K562 (cell line): ENCODE data around the gene C11orf86. TPM values are rescaled to one million over a fixed set of nuclear protein-coding genes. Genes with fewer than 3 reads are reported as not detected.

Experiments used
- ATF1 ChIP-seq, 2 experiments: fragments of 450-650 bp in 1 of 2; IDR thresholded peaks; 2 replicates each; pipeline ENCODE4 v1.6.1; 2016; ENCODE audit warnings: missing compliant biosample characterization in 1 of 2, missing genetic modification characterization in 1 of 2
- NBN ChIP-seq: fragments of 450-650 bp; IDR thresholded peaks from 2 replicates; pipeline ENCODE4 v1.6.1; 2016; ENCODE audit warnings: low read depth, mild to moderate bottlenecking
- SFPQ ChIP-seq: fragments of 200-400 bp; formaldehyde crosslinking; IDR thresholded peaks from 2 replicates; pipeline ENCODE4 v1.6.1; 2017; ENCODE audit warnings: mild to moderate bottlenecking, low read depth, low read length, moderate library complexity
- THRAP3 ChIP-seq: fragments of 450-650 bp; IDR thresholded peaks from 2 replicates; pipeline ENCODE4 v1.6.1; 2016; ENCODE audit warnings: mild to moderate bottlenecking, inconsistent platforms, borderline replicate concordance
- XRCC5 ChIP-seq: fragments of 200-400 bp; formaldehyde crosslinking; IDR thresholded peaks from 2 replicates; pipeline ENCODE4 v1.6.1; 2017; ENCODE audit warnings: low read depth, mild to moderate bottlenecking, low read length
- YBX1 ChIP-seq: fragments of 450-650 bp; IDR thresholded peaks from 2 replicates; pipeline ENCODE4 v1.7.1; 2016; ENCODE audit warnings: mild to moderate bottlenecking
- ZBTB7A ChIP-seq: IDR thresholded peaks from 2 replicates; pipeline ENCODE4 v1.6.1; 2011; ENCODE audit warnings: low read depth, mild to moderate bottlenecking, low read length, moderate library complexity, borderline replicate concordance; ENCODE audit not compliant: control insufficient read depth
- ZBTB9 ChIP-seq: fragments of 450-650 bp; formaldehyde crosslinking; IDR thresholded peaks from 2 replicates; pipeline ENCODE4 v1.4.0; 2020; ENCODE audit warnings: mild to moderate bottlenecking, moderate library complexity
- ZKSCAN1 ChIP-seq: fragments of 150-350 bp; IDR thresholded peaks from 2 replicates; pipeline ENCODE4 v1.6.1; 2016; ENCODE audit warnings: low read depth, low read length
- polyA plus RNA-seq, 8 experiments: library from polyadenylated mRNA; depleted of rRNA in 4 of 8; stranded (reverse) in 5 of 8; unstranded in 3 of 8; fragments of >200 nt; fragmentation: Nextera tagmentation in 2 of 8; fragmentation: Illumina TruSeq in 1 of 8; extraction: Ambion mirVana in 2 of 8; extraction: Trizol in 1 of 8; gene quantifications; 2 replicates each; pipeline versions ENCODE4 v1.2.1 to v1.2.3, GENCODE V29; 2011 to 2014; ENCODE audit warnings: inconsistent platforms in 1 of 8, missing spikeins in 1 of 8
- total RNA-seq, 7 experiments: library from RNA; depleted of rRNA in 6 of 7; stranded (reverse); fragments of >200 nt in 6 of 7; fragmentation: Illumina TruSeq in 2 of 7; extraction: Trizol in 2 of 7; gene quantifications; 2 replicates each; pipeline versions ENCODE4 v1.2.1 to v1.2.3, GENCODE V29; 2011 to 2021; ENCODE audit warnings: low replicate concordance in 1 of 7
- TF ChIP-seq, protein P1 (sequence below), 2 experiments: fragments of 450-650 bp; IDR thresholded peaks; 2 replicates each; pipeline ENCODE4 v1.6.1; 2016; ENCODE audit warnings: mild to moderate bottlenecking in 2 of 2, borderline replicate concordance in 1 of 2, low read depth in 1 of 2, moderate library complexity in 1 of 2
- TF ChIP-seq, protein P2 (sequence below), 3 experiments: IDR thresholded peaks in 2 of 3; conservative IDR thresholded peaks in 1 of 3; 2 replicates each; pipeline ENCODE4 v1.5.1; 2011 to 2012; ENCODE audit warnings: low read length in 3 of 3, mild to moderate bottlenecking in 3 of 3, control low read depth in 2 of 3, improper control_type of control experiment in 1 of 3, inconsistent platforms in 1 of 3, low read depth in 1 of 3, mixed read lengths in 1 of 3, moderate library complexity in 1 of 3; ENCODE audit not compliant: insufficient read depth in 2 of 3

C11orf86 gene
- total and polyA plus RNA-seq, 9 of the 15 experiments (the other 6 are each of a cell fraction or from before 2014, with no cell fraction given) = not detected

GRCh38 chr11:66981976-66982578, 7.0 kb downstream of the C11orf86 start (continued):
- TF ChIP-seq NBN (0 out of 2 replicates have a peak, but pooled peaks have one; percentile 52), XRCC5 (no peak), ATF1 (CRISPR knock-in tag; IDR thresholded peaks at IDR 0.05) (no peak), ATF1 (tag; IDR thresholded peaks at IDR 0.05) (0 out of 2 replicates have a peak, but pooled peaks have one; percentile 20), YBX1 (no peak), ZBTB9 (CRISPR knock-in tag) (no peak), ZBTB7A (no peak), ZKSCAN1 (no peak), SFPQ (no peak), THRAP3 (no peak)
- TF ChIP-seq, protein P1, sequence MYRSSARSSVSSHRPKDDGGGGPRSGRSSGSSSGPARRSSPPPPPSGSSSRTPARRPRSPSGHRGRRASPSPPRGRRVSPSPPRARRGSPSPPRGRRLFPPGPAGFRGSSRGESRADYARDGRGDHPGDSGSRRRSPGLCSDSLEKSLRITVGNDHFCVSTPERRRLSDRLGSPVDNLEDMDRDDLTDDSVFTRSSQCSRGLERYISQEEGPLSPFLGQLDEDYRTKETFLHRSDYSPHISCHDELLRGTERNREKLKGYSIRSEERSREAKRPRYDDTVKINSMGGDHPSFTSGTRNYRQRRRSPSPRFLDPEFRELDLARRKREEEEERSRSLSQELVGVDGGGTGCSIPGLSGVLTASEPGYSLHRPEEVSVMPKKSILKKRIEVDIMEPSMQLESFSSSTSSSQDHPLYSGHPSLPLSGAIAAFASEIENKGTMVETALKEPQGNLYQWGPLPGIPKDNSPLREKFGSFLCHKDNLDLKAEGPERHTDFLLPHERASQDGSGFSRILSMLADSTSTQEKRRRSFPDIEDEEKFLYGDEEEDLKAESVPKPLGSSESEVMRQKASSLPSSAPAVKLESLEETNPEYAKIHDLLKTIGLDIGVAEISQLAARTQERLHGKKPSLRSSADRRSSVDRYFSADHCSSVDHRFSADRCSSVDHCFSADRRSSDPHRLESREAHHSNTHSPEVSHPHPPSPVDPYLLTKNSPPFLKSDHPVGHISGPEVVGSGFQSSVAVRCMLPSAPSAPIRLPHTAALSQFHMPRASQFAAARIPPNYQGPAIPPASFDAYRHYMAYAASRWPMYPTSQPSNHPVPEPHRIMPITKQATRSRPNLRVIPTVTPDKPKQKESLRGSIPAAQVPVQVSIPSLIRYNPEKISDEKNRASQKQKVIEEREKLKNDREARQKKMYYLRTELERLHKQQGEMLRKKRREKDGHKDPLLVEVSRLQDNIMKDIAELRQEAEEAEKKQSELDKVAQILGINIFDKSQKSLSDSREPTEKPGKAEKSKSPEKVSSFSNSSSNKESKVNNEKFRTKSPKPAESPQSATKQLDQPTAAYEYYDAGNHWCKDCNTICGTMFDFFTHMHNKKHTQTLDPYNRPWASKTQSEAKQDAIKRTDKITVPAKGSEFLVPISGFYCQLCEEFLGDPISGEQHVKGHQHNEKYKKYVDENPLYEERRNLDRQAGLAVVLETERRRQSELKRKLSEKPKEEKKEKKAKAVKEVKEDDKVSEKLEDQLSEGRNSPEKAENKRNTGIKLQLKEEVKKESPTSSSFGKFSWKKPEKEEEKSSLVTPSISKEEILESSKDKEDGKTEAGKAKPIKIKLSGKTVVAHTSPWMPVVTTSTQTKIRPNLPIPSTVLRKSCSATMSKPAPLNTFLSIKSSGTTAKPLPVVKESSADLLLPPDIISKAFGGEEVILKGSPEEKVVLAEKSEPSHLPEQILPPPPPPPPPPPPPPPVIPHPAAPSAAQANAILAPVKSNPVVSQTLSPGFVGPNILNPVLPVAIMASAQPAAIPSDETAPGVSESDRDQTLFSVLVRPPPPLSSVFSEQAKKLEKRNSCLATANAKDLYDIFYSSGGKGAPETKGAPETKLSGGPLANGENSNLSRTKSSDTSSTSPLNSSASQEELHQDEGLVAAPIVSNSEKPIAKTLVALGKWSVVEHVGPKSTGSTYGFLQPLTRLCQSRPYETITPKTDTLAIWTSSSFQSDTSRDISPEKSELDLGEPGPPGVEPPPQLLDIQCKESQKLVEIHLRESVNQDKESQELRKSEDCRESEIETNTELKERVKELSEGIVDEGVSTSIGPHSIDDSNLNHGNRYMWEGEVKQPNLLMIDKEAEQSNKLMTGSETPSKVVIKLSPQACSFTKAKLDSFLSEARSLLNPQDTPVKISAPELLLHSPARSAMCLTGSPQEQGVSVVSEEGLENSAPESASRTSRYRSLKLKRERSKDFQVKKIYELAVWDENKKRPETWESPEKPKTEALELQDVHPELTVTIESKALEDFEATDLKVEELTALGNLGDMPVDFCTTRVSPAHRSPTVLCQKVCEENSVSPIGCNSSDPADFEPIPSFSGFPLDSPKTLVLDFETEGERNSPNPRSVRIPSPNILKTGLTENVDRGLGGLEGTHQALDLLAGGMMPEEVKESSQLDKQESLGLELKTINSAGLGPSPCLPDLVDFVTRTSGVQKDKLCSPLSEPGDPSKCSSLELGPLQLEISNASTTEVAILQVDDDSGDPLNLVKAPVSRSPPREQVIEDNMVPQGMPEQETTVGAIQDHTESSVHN (IDR thresholded peaks at IDR 0.05; ENCODE audit: borderline replicate concordance in 1 of 2, low read depth in 1 of 2) = no peak
- TF ChIP-seq, protein P2, sequence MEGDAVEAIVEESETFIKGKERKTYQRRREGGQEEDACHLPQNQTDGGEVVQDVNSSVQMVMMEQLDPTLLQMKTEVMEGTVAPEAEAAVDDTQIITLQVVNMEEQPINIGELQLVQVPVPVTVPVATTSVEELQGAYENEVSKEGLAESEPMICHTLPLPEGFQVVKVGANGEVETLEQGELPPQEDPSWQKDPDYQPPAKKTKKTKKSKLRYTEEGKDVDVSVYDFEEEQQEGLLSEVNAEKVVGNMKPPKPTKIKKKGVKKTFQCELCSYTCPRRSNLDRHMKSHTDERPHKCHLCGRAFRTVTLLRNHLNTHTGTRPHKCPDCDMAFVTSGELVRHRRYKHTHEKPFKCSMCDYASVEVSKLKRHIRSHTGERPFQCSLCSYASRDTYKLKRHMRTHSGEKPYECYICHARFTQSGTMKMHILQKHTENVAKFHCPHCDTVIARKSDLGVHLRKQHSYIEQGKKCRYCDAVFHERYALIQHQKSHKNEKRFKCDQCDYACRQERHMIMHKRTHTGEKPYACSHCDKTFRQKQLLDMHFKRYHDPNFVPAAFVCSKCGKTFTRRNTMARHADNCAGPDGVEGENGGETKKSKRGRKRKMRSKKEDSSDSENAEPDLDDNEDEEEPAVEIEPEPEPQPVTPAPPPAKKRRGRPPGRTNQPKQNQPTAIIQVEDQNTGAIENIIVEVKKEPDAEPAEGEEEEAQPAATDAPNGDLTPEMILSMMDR (IDR thresholded peaks at IDR 0.05 in 2 of 3, conservative IDR thresholded peaks at IDR 0.05 in 1 of 3; ENCODE audit: insufficient read depth in 2 of 3, low read depth in 1 of 3, low read length in 3 of 3) = no peak
